GM19193 (cell line): ENCODE measurements around the gene LIN7C.

Experiments used
- POLR2A ChIP-seq: IDR thresholded peaks from 4 replicates; pipeline ENCODE4 v1.6.1; 2011; ENCODE audit not compliant: insufficient read depth, insufficient read length; ENCODE audit errors: extremely low read depth

The LIN7C gene, protein sequence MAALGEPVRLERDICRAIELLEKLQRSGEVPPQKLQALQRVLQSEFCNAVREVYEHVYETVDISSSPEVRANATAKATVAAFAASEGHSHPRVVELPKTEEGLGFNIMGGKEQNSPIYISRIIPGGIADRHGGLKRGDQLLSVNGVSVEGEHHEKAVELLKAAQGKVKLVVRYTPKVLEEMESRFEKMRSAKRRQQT

DNA sequence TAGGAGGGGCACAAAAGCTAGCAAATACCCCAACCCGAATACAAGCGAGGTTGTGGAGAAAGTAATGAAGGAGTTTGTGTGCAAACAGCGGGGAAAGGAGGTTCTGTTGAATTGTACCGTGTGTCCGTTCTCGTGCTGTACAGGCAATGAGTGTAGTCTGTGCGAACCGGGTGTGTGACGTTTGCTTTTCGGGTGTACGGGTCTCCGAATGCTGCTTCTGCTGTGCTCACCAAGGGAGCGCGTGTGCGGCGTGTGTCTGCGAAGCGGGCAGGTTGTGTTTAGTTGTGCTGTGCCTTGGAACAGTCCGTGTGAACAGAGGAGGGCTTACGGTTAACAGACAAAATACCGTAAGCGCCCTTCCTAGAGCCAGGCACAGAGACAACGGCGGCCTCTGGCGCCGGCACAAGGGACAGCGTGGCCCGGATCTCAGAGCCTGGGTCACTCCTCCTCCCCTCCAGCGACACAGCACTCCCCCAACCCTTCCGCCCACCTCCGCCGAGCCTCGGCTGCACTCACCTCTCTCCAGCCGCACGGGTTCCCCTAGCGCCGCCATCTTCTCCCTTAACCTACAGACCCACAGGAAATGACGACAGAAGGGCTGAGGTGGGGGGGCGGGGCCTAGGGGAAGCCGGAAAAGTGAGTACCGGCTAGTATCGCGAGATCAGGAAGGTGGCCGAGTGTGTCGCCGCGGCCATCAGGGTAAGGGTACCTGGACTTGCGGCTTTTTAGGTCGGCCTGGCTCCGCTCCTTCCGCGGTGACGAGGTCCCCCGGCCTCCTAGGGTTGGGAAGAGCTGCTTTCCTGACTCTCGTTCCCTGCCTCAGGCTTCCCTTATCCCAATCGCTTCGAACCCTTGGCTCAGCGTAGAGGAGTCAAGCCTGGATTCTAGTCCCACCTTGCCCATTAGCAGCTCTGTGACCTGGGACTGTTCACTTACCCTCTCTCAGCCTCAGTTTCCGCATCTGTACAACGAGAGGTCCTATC is at the start of gene LIN7C:
TSS of gene LIN7C (minus strand) at position 570 of the 983 bp plus-strand sequence. CDS start at position 553, 17 bp downstream.
- TF ChIP-seq POLR2A: peak; percentile 96

DNA sequence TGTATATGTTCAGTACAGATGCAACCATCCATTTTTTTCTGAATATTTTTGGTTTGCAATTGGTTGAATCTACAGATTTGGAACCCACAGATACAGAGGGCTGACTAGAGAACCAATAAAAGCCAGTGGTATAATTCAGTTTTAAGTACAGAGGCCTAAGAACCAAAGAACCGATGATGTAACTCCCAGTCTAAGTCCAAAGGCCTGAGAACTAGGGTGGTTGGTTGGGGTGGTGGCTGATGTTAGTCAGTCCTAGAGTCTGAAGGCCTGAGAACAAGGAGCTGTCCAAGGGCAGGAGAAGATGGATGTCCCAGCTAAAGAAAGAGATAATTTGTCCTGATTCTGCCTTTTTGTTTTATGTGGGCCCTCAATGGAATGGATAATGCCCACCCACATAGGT is 48.7 kb upstream of the LIN7C start:
- no peak for TF ChIP-seq POLR2A

DNA sequence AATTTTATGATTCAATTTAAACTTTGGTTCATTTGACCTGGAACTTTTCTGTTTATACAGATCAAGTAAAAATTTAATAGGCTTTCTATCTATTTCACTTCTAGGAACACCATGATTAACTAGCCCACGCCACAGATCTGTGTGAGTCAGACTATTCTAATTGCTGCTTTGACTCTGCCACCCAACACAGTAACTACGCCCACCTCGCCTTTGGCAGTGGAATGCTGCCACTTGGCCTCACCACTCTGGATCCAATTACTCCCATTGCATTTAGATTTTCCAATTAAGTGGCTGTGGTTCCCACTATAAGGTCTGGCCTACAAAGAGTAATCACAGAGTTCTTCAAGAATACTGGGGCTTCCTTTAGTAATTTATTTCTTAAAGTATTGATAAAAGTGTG is 46.6 kb upstream of the LIN7C start:
- TF ChIP-seq POLR2A: no peak

DNA sequence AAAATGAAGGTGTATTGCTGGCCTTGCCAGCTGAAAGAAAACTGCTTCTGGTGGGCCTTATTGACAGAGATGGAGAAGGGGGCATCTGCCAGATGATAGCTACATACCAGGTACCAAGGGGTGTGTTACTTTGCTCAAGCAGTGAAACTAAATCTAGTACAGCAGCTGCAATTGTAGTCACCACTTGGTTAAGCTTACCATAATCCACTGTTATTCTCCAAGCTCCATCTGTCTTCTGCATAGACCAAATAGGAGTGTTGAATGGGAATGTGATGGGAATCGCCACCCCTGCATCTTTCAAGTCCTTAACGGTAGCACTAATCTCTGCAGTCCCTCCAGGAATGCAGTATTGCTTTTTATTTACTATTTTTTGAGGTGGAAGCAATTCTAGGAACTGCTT is 45.8 kb upstream of the LIN7C start:
- no peak for TF ChIP-seq POLR2A

DNA sequence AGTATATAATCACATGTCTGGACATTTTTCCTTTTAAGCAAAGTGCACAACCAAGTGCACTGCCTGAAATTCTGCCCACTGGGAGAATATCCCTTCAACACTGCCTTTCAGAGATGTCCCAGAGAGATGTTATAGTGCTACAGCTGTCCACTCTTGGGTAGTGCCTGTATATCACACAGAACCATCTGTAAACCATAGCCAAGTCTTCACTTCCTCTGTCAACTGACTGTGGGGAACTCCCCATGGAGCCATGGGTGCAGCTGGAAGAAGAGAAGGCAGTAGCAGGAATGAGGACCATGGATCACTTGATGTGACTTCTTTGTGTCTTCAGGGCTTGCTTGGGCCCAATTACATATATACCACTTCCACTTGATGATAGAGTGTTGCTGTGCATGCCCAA is 44.6 kb upstream of the LIN7C start:
- TF ChIP-seq POLR2A: no peak

DNA sequence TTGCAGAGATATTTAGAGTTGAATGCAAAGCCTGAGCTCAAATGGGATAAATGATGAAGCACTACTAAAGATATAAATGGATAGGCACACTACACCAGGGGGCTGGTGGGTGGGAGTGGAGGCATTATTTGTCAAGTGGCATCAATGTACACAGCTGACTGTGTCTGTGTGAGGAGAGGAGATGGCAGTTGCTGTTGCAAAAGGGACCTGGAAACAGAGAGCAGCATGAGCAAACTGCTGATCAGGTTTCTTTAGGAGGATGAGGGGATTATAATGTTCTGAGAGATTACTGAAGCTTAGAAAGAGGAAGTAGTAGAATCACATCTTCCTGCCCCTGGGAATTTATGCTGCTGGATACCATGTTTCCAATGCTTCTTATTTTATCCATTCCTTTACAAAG is 39.4 kb upstream of the LIN7C start:
- TF ChIP-seq POLR2A: no peak

DNA sequence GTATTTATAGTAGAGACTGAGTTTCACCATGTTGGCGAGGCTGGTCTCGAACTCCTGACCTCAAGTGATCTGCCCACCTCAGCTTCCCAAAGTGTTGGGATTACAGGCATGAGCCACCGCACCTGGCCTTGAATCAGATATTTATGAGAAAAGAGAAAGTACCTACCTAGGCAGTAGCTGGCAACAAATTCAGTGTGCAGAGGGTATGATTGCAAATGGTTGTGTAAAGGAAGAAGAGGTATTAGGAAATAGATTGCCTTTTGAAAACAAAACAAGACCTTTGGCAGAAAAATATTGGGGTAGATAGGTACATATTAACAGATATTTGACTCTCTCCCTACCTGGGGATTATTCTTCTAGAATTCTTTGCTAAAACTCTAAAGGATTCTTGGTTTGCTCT is 38.5 kb upstream of the LIN7C start:
- no peak for TF ChIP-seq POLR2A

DNA sequence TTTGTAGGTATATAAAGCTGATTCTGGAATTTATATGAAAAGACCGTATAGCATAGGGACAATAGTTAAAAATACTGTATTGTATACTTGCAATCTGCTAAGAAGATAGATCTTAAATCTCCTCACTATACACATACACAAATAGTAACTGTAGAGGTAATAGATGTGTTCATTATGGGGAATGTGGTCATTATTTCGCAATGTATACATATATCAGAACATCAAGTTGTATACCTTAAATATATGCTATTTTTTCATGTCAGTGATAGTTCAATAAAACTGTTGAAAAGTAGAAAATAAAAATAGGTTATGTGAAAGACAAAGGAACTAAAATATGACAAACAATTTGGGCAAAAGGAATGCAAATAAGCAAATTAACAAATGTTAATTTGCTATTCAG is 35.2 kb upstream of the LIN7C start:
- no peak for TF ChIP-seq POLR2A

DNA sequence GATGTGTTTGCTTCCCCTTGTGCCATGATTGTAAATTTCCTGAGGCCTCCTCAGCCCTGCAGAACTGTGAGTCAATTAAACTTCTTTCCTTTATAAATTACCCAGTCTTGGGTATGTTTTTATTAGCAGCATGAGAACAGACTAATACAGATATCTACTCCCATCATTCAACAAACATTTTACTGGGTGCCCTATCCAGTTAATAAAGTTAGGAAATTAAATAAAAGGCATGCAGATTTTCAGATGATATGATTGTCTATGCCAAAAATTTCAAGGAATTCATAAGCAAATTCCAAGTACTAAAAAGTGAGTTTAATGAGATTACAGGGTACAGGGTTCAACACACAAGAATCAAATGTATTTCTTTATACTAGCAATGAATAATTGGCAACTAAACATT is 33.5 kb upstream of the LIN7C start:
- TF ChIP-seq POLR2A: no peak

DNA sequence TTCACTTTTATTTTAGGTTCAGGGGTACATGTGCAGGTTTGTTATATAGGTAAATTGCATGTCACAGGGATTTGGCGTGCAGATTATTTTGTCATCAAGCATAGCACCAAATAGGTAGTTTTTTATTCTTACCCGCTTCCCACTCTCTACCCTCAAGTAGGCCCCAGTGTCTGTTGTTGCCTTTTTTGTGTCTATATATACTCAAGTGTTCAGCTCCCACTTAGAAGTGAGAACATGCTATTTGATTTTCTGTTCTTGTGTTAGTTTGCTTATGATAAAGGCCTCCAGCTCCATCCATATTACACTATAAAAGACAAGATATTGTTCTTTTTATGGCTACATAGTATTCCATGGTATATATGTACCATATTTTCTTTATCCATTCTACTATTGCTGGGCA is 28.5 kb upstream of the LIN7C start:
- no peak for TF ChIP-seq POLR2A

DNA sequence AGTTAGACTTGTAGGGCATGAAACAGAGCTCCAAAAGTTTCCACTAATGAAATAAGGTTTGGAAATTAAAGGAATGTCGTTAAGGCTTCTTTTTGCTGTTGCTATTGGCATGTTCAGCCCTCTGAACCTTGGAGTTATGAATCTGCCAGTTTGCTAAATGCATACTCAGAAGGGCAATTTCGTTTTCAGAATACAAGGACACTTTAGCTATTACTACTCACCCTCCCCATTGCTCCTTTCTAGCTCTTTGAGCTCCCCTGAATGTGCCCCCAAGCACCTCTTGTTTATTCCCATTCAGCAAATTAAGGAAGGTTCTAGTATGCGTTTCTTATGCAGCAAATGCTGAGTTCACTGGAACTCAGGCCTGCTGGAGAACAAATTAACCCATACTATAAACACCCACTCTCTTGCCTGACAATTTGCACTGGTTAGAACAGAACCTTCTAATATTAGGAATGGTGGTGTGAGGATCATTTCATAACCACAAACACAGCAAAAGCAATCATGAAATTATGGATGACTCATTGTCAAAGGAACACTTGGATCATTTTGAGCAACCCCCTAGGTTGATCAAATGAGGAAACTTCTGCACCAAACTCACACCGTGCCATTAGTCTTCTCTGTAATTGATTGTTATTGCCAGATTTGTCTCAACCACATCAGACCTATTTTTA is 26.2 kb upstream of the LIN7C start:
- TF ChIP-seq POLR2A: no peak

DNA sequence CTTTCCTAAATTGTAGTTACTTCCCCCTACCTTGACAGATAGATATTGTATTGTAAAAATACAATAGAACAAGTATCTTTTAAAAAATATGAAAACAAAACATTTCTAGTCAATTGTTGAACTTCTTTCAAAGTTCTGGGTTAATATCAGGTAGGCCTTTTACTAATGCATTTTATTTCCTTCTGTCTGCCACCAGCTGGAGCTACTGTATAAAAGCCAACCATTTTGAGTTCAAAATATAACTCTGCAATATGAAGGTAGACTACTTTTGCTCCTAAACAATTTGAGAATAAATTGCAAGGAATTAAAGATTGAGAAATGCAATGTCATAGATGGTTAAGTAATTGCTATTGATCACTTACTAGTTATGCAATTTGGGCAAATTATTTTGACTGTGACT is 22.1 kb upstream of the LIN7C start:
- no peak for TF ChIP-seq POLR2A

DNA sequence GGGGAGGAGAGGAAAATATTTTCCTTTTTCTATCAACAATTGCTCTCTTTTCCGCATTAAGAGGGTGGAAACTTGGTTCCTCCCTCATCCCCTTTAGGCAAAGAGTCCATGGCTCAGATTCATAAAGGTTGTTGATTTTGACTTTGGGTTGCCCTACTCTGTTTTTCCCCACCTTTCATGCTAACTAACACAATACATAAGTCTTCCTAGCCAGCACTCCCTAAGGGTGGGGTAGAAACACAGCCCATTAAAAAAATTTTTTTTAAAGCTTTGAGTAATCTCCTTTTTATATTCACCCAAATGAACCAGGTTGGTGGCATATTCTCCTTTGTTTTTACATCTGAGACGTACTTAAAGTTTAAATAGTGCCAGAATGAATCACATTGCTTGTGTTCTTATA is 20.0 kb upstream of the LIN7C start:
- TF ChIP-seq POLR2A: no peak

DNA sequence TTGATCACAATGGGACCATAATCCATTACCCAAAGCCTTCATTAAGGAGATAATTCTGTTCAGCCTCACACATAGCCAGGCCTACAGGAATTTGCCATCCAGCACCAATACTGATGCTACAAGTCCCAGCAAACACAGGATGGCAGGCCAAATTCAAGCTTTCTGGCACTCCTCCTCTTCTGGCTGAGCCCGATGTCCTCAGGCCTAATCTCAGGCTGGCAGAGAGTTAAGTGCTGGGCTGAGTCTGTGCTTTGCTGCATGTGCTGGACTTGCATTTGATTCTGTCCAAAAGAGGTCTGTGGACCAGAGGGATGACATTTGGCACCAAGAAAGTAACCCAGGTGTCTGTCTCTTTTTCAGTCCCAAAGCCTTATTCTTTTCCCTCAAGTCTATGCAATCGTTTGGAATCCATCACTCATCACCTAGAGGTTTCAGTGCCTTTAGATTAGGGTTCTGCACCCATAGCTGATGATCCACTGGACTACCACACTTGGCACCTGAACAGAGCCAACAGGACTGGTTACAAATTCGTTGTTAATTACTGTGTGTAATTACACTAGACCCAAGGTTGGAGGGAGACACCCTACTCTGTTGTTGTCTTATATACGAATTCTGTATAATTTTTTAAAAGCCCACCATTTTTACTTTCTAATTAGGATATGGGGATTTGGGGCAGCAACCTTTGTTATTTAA is 19.4 kb upstream of the LIN7C start:
- TF ChIP-seq POLR2A: no peak

DNA sequence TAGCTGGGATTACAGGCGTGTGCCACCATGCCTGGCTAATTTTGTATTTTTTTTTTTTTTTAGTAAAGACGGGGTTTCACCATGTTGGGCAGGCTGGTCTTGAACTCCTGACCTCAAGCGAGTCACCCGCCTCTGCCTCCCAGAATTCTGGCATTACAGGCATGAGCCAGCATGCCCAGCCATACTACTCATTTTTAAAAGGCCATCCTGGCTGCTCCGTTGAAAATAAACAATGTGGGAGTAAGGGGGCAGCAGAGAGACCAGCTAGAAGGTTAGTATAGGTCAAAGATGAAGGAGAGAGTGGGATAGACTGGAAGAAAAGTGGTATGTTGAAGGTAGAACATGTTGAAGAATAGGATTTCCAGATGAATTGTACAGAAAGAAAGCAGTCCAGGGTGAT is 17.6 kb upstream of the LIN7C start:
- no peak for TF ChIP-seq POLR2A
